ENCODE data around the gene ATP8A2.

GRCh38 chr13:25727810-25728209 lies 356.0 kb downstream of the ATP8A2 start:
- no peak for TF ChIP-seq CTCF (IDR thresholded peaks at IDR 0.05)
- TF ChIP-seq POLR2A (IDR thresholded peaks at IDR 0.05), result no peak
- no peak for TF ChIP-seq POLR2AphosphoS5 (IDR thresholded peaks at IDR 0.05)
- TF ChIP-seq EP300 (IDR thresholded peaks at IDR 0.05), result no peak
